ENCODE data around the gene PLTP. TPM values are rescaled to one million over a fixed set of nuclear protein-coding genes. Genes with fewer than 3 reads are reported as not detected.

PLTP gene
- total and polyA plus RNA-seq, 2 experiments from 2014 or later = 108 to 160 TPM

- H3K4me3 Mint-ChIP-seq = no peak overlapping the region
- Histone ChIP-seq H3K9me2 (ENCODE audit: insufficient read depth) (no peaks in the 10 kb centered on the region), H3K36me3 (ENCODE audit: insufficient read depth) (no peaks in the 10 kb centered on the region), H3K79me2 (replicated peaks; ENCODE audit: insufficient read depth) (0 out of 2 replicates have a peak, but pooled peaks cover under 1% of the 10 kb centered on the region), H3K4me3 (no peak overlapping the region), H3K4me1 (ENCODE audit: insufficient read depth) (no peaks in the 10 kb centered on the region; the same call in 1 of the 2 replicates), H2AFZ (no peak overlapping the region), H3K4me2 (no peak overlapping the region), H3F3A (replicated peaks; ENCODE audit: low read depth) (0 out of 2 replicates have a peak, but pooled peaks cover 6% of the 10 kb centered on the region), H4K20me1 (replicated peaks; ENCODE audit: insufficient read depth) (no peaks in the 10 kb centered on the region; the same call in 1 of the 2 replicates), H3K27ac (ENCODE audit: low read depth) (no peak overlapping the region), H3K27me3 (ENCODE audit: insufficient read depth) (no peaks in the 10 kb centered on the region)
- H3K27ac Mint-ChIP-seq = no peak overlapping the region
- peaks cover 10% of the 10 kb centered on the region; the same call in 2 of the 3 replicates for H3K4me1 Mint-ChIP-seq
- H3K9me3 Mint-ChIP-seq = peaks cover 3% of the 10 kb centered on the region; the same call in 1 of the 3 replicates
- DNase-seq (ENCODE audit: low spot score) = no peak
- H3K36me3 Mint-ChIP-seq (ENCODE audit: low read depth) = peaks cover 45% of the 10 kb centered on the region
- TF ChIP-seq POLR2AphosphoS5 (IDR thresholded peaks at IDR 0.05; ENCODE audit: low read depth) (no peak), STAT1 (IDR thresholded peaks at IDR 0.05; ENCODE audit: unreplicated experiment) (no peak), ETS1 (IDR thresholded peaks at IDR 0.05) (no peak), CTCF (conservative IDR thresholded peaks at IDR 0.05; ENCODE audit: low read depth in 2 of 2) (no peak), ZNF331 (CRISPR knock-in tag; IDR thresholded peaks at IDR 0.05; ENCODE audit: low read depth) (no peak), REST (IDR thresholded peaks at IDR 0.05; ENCODE audit: unreplicated experiment) (no peak), EZH2phosphoT487 (IDR thresholded peaks at IDR 0.05; ENCODE audit: unreplicated experiment) (no peak), EZH2 (IDR thresholded peaks at IDR 0.05; ENCODE audit: low read depth, unreplicated experiment) (no peak), ZNF114 (CRISPR knock-in tag; IDR thresholded peaks at IDR 0.05) (no peak), JUNB (IDR thresholded peaks at IDR 0.05; ENCODE audit: unreplicated experiment) (no peak)
- TF ChIP-seq, protein P1, sequence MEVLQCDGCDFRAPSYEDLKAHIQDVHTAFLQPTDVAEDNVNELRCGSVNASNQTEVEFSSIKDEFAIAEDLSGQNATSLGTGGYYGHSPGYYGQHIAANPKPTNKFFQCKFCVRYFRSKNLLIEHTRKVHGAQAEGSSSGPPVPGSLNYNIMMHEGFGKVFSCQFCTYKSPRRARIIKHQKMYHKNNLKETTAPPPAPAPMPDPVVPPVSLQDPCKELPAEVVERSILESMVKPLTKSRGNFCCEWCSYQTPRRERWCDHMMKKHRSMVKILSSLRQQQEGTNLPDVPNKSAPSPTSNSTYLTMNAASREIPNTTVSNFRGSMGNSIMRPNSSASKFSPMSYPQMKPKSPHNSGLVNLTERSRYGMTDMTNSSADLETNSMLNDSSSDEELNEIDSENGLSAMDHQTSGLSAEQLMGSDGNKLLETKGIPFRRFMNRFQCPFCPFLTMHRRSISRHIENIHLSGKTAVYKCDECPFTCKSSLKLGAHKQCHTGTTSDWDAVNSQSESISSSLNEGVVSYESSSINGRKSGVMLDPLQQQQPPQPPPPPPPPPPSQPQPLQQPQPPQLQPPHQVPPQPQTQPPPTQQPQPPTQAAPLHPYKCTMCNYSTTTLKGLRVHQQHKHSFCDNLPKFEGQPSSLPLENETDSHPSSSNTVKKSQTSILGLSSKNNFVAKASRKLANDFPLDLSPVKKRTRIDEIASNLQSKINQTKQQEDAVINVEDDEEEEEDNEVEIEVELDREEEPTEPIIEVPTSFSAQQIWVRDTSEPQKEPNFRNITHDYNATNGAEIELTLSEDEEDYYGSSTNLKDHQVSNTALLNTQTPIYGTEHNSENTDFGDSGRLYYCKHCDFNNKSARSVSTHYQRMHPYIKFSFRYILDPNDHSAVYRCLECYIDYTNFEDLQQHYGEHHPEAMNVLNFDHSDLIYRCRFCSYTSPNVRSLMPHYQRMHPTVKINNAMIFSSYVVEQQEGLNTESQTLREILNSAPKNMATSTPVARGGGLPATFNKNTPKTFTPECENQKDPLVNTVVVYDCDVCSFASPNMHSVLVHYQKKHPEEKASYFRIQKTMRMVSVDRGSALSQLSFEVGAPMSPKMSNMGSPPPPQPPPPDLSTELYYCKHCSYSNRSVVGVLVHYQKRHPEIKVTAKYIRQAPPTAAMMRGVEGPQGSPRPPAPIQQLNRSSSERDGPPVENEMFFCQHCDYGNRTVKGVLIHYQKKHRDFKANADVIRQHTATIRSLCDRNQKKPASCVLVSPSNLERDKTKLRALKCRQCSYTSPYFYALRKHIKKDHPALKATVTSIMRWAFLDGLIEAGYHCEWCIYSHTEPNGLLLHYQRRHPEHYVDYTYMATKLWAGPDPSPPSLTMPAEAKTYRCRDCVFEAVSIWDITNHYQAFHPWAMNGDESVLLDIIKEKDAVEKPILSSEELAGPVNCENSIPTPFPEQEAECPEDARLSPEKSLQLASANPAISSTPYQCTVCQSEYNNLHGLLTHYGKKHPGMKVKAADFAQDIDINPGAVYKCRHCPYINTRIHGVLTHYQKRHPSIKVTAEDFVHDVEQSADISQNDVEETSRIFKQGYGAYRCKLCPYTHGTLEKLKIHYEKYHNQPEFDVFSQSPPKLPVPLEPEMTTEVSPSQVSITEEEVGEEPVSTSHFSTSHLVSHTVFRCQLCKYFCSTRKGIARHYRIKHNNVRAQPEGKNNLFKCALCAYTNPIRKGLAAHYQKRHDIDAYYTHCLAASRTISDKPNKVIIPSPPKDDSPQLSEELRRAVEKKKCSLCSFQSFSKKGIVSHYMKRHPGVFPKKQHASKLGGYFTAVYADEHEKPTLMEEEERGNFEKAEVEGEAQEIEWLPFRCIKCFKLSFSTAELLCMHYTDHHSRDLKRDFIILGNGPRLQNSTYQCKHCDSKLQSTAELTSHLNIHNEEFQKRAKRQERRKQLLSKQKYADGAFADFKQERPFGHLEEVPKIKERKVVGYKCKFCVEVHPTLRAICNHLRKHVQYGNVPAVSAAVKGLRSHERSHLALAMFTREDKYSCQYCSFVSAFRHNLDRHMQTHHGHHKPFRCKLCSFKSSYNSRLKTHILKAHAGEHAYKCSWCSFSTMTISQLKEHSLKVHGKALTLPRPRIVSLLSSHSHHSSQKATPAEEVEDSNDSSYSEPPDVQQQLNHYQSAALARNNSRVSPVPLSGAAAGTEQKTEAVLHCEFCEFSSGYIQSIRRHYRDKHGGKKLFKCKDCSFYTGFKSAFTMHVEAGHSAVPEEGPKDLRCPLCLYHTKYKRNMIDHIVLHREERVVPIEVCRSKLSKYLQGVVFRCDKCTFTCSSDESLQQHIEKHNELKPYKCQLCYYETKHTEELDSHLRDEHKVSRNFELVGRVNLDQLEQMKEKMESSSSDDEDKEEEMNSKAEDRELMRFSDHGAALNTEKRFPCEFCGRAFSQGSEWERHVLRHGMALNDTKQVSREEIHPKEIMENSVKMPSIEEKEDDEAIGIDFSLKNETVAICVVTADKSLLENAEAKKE (CRISPR knock-in tag; IDR thresholded peaks at IDR 0.05) = no peak
- ATAC-seq = no peak
- peaks cover 25% of the 10 kb centered on the region for H3K27me3 Mint-ChIP-seq (ENCODE audit: insufficient read depth, low read depth, poor library complexity)
Observed at GRCh38 chr20:45894797-45895196, 17.2 kb downstream of the PLTP start.
